ENCODE results near the gene FOXJ1. TPM values are rescaled to one million over a fixed set of nuclear protein-coding genes. Genes with fewer than 3 reads are reported as not detected.
A peak's percentile ranks its signal among the peaks of the same experiment; 100 is the strongest.
"Not testable (repeated sequence)": the region's sequence is repeated elsewhere in the genome, so short reads cannot be mapped to it uniquely, and the experiment has no call there.

FOXJ1 gene
- 0.82 TPM for total RNA-seq

DNA sequence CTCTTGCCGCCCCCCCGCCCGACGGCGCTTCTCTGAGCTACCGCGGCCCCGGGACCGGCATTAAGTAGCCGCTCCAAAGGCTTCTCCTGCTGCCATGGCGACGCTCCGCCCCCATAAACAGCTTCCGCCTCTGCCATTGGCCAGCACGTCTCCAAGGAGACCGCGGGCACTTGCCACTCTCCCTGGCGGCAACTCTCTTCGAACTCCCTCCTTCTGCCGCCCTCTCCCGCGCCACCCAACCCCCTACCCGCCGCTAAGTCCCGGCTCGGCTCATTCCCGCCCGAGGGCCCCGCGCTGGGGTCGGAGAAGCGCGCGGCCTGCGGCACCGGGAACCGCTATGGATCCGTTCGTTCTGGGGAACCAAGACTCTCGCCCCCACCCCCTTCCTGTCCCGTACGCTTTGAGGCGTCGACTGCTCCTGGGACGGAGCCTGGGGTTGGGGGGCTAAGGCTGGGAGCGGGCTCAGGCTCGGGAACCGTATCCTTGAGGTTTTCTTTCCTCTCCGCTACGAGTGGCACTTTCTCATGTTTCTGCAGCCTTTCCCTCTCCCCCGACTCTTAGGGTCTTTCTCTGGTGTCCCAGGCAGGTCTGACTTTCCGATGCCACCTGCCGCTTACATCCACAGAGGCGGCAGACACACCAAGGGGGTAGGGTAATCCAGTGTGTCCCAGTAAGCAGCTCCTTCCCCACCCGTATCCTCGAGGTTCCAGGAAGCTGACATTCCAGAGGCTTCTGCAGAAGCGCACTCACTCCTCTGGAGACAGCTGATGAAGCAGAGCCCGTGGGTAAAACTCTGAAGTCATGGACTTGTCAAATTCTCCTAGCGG lies at the start of gene FOXJ1:
Gene FOXJ1, minus strand, starts transcription at position 34 of the 827 bp plus-strand sequence. CDS start 850 bp downstream, outside the sequence.
- DNase-seq (ENCODE audit: low spot score in 2 of 2), result peak; percentile 99 to 100
- FAIRE-seq, result no peak

DNA sequence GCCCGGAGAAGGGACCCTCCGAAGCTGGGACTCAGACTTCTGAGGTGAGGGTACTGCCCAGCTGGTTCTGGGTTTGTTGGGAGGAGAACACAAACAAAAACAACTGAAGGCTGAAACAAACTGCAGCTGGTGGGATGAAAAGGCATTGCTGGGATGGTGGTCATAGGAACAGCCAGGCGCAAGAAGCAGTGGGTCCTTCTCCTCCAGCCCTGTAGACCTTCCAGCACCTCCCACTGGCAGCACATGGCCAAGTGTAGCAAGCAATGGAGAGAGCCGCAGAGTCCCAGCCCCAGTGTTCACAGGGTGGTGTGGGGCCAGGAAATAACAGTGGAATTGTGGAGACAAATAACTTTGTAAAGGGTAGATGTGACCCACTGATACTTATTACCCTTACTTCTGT lies 48.7 kb upstream of the FOXJ1 start:
- FAIRE-seq, result no peak
- DNase-seq (ENCODE audit: low spot score in 2 of 2), result no peak

DNA sequence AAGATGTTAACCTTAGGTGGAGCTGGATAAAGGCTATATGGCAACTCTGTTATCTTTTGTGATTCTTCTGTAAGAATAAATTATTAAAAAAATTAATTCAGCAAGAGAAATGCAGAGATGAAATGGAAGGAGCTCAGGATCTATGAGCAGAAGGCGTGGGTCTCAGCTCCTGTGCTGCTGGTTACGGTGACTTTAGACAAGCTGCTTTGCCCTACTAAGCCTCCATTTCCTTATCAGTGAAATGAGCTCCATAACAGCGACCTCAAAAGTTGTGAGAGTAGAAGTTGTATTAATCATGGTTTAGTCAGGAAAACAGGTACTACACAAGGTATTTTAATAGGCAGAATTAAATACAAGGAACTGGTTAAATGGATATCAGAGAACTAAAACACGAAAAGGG lies 48.2 kb upstream of the FOXJ1 start:
- DNase-seq (ENCODE audit: low spot score in 2 of 2) (no peak), FAIRE-seq (no peak)

DNA sequence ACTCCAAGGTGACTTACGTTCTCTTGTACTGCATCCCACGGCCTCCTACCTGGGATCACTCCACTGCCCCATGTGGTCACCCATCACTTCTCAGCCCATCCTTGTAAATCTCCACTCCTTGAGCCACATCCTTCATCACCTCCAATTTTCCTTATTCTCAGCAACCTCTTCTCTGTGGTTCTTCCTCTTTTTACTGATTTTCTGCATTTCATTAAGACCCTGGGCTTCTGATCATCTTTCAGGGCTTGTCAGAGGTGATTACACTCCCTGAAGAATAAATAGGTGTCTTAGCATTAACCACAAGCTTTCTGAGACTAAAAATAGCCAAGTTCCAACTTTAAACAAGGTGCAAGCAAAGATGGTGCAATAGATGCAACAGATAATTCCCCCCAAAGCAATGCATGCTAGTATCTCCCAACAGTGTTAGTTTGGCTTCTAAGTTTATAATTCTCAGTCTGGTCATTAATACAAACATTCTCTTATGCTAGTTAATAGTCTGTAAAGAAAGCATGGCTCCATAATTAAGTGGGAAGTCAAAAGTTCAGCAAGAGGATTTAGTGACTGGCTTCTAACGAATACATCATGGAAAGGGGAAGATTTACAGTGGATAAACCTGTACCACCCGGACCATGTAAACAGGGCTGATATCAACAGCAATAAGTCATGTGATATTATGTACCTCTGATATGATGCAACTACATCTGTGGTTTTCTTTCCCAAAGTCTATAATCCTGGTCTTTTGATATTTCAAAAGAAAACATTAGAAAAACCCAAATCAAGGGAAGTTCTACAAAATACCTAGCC lies 47.4 kb upstream of the FOXJ1 start:
- FAIRE-seq (no peak), DNase-seq (ENCODE audit: low spot score in 2 of 2) (no peak)

- DNase-seq (ENCODE audit: low spot score in 2 of 2); FAIRE-seq: not testable (repeated sequence)
Observed at GRCh38 chr17:76186774-76187173, 45.7 kb upstream of the FOXJ1 start.

- FAIRE-seq (no peak), DNase-seq (ENCODE audit: low spot score in 2 of 2) (no peak)
Observed at GRCh38 chr17:76184290-76184689, 43.2 kb upstream of the FOXJ1 start.

- FAIRE-seq (no peak), DNase-seq (ENCODE audit: low spot score in 2 of 2) (peak; percentile 71 to 79)
Observed at GRCh38 chr17:76182016-76182764, 41.1 kb upstream of the FOXJ1 start.

GRCh38 chr17:76179496-76180467 lies 38.7 kb upstream of the FOXJ1 start:
- no peak for FAIRE-seq
- no peak for DNase-seq (ENCODE audit: low spot score in 2 of 2)

DNA sequence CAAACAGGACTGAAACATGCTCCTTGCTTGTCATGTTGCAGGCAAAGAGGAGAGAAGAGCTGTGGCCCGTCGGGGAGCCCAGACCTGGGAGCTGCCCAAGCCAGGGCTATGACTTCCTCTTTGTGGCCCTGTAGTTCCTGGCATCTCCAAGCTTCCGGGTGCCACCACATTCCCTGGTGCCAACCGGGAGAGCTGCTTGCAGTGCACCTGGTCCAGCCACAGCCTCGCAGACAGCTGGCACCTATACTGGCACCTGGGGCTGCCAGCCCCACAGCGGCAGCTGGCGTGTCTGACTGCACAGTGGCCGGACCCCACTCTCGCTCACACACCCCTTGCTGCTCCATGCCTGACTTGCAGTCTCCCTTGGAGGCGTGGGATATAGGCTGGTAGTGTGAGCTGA lies 37.1 kb upstream of the FOXJ1 start:
- DNase-seq (ENCODE audit: low spot score in 2 of 2) (no peak), FAIRE-seq (no peak)

DNA sequence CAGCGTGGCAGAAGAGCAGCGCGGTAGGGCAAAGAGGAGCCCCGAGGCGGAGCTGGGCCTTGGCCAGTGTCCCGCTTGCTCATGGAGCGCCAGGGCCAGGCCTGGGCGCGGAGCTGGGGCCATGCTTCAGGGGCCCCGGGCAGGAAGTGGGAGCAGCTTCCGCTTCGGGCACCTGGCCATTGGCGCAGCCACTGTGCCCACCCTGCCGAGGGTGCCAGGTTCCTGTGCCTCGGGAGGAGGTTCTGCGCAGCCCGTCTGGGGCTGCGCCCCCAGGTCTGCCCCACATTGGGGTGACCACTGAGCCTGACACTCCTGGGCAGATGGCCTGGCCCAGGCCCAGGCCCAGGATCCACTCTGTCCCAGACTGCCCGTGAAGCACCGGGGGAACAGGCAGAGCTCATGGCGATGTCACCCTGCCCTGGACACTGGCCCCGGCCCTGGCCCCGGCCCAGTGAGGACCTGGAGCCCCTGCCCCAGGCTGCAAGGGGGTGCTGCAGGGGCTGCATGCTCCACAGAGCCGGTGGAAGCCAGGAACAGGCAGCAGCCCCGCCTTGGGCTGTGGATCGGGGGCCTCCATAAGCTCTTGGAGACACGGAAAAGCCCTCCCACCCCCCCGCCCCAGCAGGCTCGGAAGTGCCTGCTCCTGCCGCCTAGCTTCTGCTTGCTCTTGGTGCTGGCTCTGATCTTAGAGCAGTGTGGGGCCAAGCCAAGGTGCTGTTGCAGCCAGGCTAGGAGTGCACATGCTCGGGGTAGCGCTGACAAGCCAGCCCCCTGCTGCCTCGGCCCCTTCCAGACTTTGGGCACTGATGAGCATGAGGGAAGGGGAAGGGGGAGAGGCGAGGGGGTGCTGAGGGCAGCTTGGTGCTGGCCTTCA lies 35.9 kb upstream of the FOXJ1 start:
- FAIRE-seq, result no peak
- no peak for DNase-seq (ENCODE audit: low spot score in 2 of 2)

- FAIRE-seq (no peak), DNase-seq (ENCODE audit: low spot score in 2 of 2) (no peak)
Observed at GRCh38 chr17:76174037-76174436, 33.0 kb upstream of the FOXJ1 start.

- FAIRE-seq (no peak), DNase-seq (ENCODE audit: low spot score in 2 of 2) (no peak)
Observed at GRCh38 chr17:76173474-76173873, 32.4 kb upstream of the FOXJ1 start.

- no peak for DNase-seq (ENCODE audit: low spot score in 2 of 2)
- FAIRE-seq, result no peak
Observed at GRCh38 chr17:76171706-76172105, 30.7 kb upstream of the FOXJ1 start.

DNA sequence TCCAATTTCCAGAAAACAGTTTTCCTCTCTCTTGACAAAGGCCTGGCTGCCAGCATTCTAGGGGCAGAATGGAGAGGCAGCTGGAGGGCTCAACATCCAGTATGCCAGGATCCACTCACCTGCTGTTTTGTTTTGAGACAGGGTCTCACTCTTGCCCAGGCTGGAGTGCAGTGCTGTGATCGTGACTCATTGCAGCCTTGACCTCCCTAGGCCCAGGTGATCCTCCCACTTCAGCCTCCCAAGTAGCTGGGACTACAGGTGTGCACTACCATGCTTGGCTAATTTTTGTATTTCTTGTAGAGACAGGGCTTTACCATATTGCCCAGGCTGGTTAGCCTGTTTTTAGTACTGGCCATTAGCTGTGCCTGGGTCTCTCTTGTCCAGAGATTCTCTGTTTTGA lies 29.1 kb upstream of the FOXJ1 start:
- FAIRE-seq, result no peak
- no peak for DNase-seq (ENCODE audit: low spot score in 2 of 2)

- no peak for DNase-seq (ENCODE audit: low spot score in 2 of 2)
Observed at GRCh38 chr17:76166906-76167305, 25.9 kb upstream of the FOXJ1 start.

GRCh38 chr17:76166168-76166567 lies 25.1 kb upstream of the FOXJ1 start:
- FAIRE-seq (no peak), DNase-seq (ENCODE audit: low spot score in 2 of 2) (peak; percentile 48 to 63)

More at GRCh38 chr17:76166906-76167305, 25.9 kb upstream of the FOXJ1 start:
- FAIRE-seq, result no peak

GRCh38 chr17:76164331-76164730 lies 23.3 kb upstream of the FOXJ1 start:
- DNase-seq (ENCODE audit: low spot score in 2 of 2) (no peak), FAIRE-seq (no peak)

DNA sequence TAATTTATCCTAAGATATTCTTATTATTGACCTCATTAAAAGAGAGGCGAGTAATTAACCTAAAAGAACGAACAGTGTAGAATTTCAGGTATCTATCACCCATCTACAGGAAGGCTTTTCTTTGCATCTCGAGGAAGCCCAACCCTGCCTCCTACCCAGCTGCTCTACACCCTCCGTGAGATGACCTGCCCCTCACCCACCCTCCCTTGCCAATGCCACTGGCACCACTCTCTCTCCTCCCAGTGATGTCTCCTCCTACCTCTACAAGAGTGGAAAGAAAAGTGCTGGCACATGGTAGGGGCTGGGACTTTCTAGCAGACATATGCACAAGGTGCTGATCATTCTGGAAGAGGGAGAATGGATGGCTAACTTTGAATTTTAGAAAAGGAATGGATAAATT lies 22.9 kb upstream of the FOXJ1 start:
- no peak for FAIRE-seq
- no peak for DNase-seq (ENCODE audit: low spot score in 2 of 2)
